Measurements from ENCODE around the gene ZNF785. TPM values are rescaled to one million over a fixed set of nuclear protein-coding genes. Genes with fewer than 3 reads are reported as not detected.

The ZNF785 gene
- total and polyA plus RNA-seq, 7 experiments from 2014 or later: 2.6 to 37.1 (median 15.6) TPM

GRCh38 chr16:30581457-30581856 lies 4.0 kb downstream of the ZNF785 start:
- Histone ChIP-seq H3K4me1 (ENCODE audit: control insufficient read depth in 2 of 2, insufficient read depth in 2 of 2, low read length in 2 of 2) (peaks cover 7 to 12% of the 10 kb centered on the region in 2 donors), H3K4me3 (ENCODE audit: low read length) (no peak overlapping the region), H3K9me3 (ENCODE audit: control insufficient read depth in 2 of 3, low read length in 3 of 3) (no peaks in the 10 kb centered on the region), H3K27ac (ENCODE audit: low read depth, low read length) (no peak overlapping the region), H3K27me3 (ENCODE audit: control insufficient read depth in 2 of 2, insufficient read depth in 2 of 2, low read length in 2 of 2) (no peaks in the 10 kb centered on the region), H3K36me3 (ENCODE audit: control insufficient read depth in 2 of 3, insufficient read depth in 3 of 3, low read length in 3 of 3) (peaks cover 0 to 29% (median 0%) of the 10 kb centered on the region in 3 experiments)
- Mint-ChIP-seq H3K9me3 (no peaks in the 10 kb centered on the region), H3K36me3 (peaks cover 0 to 15% (median 0%) of the 10 kb centered on the region in 5 donors), H3K27ac (no peak overlapping the region), H3K27me3 (peaks cover 0 to 2% (median 0%) of the 10 kb centered on the region in 5 donors), H3K4me3 (no peak overlapping the region), H3K4me1 (peaks cover 6 to 33% (median 26%) of the 10 kb centered on the region in 7 donors)
- ChIA-PET CTCF (interaction anchor here (1.2 kb wide), 1 partner anchor 10 kb away, joined by 3 read pairs; the partner anchor contains the start of gene ZNF688), POLR2A (interaction anchor here (1.9 kb wide), 1 partner anchor 9 kb away, joined by 5 read pairs; the partner anchor contains the start of gene ZNF688)
- intact Hi-C loops (cut with micrococcal nuclease): no loop called here
- ATAC-seq: no peak
- no peak for DNase-seq

- H3K36me3 ChIP-seq (ENCODE audit: control insufficient read depth in 2 of 3, insufficient read depth in 3 of 3, low read length in 3 of 3): peaks cover 0 to 8% (median 0%) of the 10 kb centered on the region in 3 experiments
- peaks cover 9 to 15% of the 10 kb centered on the region in 2 donors for H3K4me1 ChIP-seq (ENCODE audit: control insufficient read depth in 2 of 2, insufficient read depth in 2 of 2, low read length in 2 of 2)
- H3K36me3 Mint-ChIP-seq: peaks cover 0 to 8% (median 0%) of the 10 kb centered on the region in 5 donors
- CTCF ChIA-PET: interaction anchor here (1.1 kb wide), 1 partner anchor 18 kb away, joined by 3 read pairs; no protein-coding TSS in a partner anchor
- no peak overlapping the region for H3K4me3 ChIP-seq (ENCODE audit: low read length)
- intact Hi-C loops (cut with micrococcal nuclease): no loop called here
- H3K27me3 Mint-ChIP-seq: no peaks in the 10 kb centered on the region
- no peak overlapping the region for H3K27ac ChIP-seq (ENCODE audit: low read depth, low read length)
- peaks cover 6 to 31% (median 22%) of the 10 kb centered on the region in 7 donors for H3K4me1 Mint-ChIP-seq
- no peaks in the 10 kb centered on the region for H3K27me3 ChIP-seq (ENCODE audit: control insufficient read depth in 2 of 2, insufficient read depth in 2 of 2, low read length in 2 of 2)
- H3K9me3 ChIP-seq (ENCODE audit: control insufficient read depth in 2 of 3, low read length in 3 of 3): no peaks in the 10 kb centered on the region
- ATAC-seq: no peak
- DNase-seq: no peak
- H3K4me3 Mint-ChIP-seq: peak overlapping the region in 2 of 10 donors; percentile 4 to 14
- peak overlapping the region in 3 of 9 donors; percentile 19 to 37 (median 24) for H3K27ac Mint-ChIP-seq
- POLR2A ChIA-PET: interaction anchor here (1.0 kb wide), 1 partner anchor 24 kb away, joined by 4 read pairs; no protein-coding TSS in a partner anchor
- H3K9me3 Mint-ChIP-seq: no peaks in the 10 kb centered on the region
Observed at GRCh38 chr16:30574678-30575077, 10.8 kb downstream of the ZNF785 start.

- POLR2A ChIA-PET: interaction anchor here (0.6 to 3.7 kb wide), 38 partner anchors 10 to 622 kb away, joined by 3 to 149 read pairs (median 4); partner anchors contain the start of genes CORO1A, DCTPP1, FBRS and PRR14
- Mint-ChIP-seq H3K27ac (peak within 1 kb of the TSS; percentile 92 to 98 (median 95)), H3K4me1 (peaks cover 20 to 54% (median 42%) of the 10 kb centered on the region in 7 donors), H3K9me3 (no peaks in the 10 kb centered on the region), H3K4me3 (peak within 1 kb of the TSS; percentile 87 to 98 (median 90)), H3K27me3 (no peaks in the 10 kb centered on the region), H3K36me3 (peaks cover 0 to 9% (median 0%) of the 10 kb centered on the region in 5 donors)
- Histone ChIP-seq H3K36me3 (ENCODE audit: control insufficient read depth in 2 of 3, insufficient read depth in 3 of 3, low read length in 3 of 3) (no peaks in the 10 kb centered on the region), H3K4me3 (ENCODE audit: low read length) (peak within 1 kb of the TSS; percentile 88), H3K4me1 (ENCODE audit: control insufficient read depth in 2 of 2, insufficient read depth in 2 of 2, low read length in 2 of 2) (peaks cover 36 to 38% of the 10 kb centered on the region in 2 donors), H3K27ac (ENCODE audit: low read depth, low read length) (peak within 1 kb of the TSS; percentile 94), H3K9me3 (ENCODE audit: control insufficient read depth in 2 of 3, low read length in 3 of 3) (no peaks in the 10 kb centered on the region), H3K27me3 (ENCODE audit: control insufficient read depth in 2 of 2, insufficient read depth in 2 of 2, low read length in 2 of 2) (no peaks in the 10 kb centered on the region)
- CTCF ChIA-PET: interaction anchor here (0.8 to 2.1 kb wide), 7 partner anchors 10 to 142 kb away, joined by 3 to 11 read pairs (median 5); partner anchors contain the start of genes DCTPP1 and ZNF764
- intact Hi-C loops (cut with micrococcal nuclease): loop anchor here (1.0 to 2.0 kb wide), 13 partner anchors 13 to 386 kb away; partner anchors contain the start of genes DCTPP1 (in 2 of the 2), FBRS (in 2 of the 2), PRR14 (in 2 of the 2) and ZNF768 (in 2 of the 2)
- DNase-seq (peak; percentile 74 to 99 (median 97)), ATAC-seq (peak; percentile 89)
Observed at GRCh38 chr16:30571445-30572322, 13.8 kb downstream of the ZNF785 start, which contains the start of gene ZNF688. ZNF688 (minus strand) TSS chr16:30571714; CDS start chr16:30571629, 85 bp downstream.

- Histone ChIP-seq H3K27ac (ENCODE audit: low read depth, low read length) (peak overlapping the region; percentile 94), H3K4me3 (ENCODE audit: low read length) (peak overlapping the region; percentile 88), H3K9me3 (ENCODE audit: control insufficient read depth in 2 of 3, low read length in 3 of 3) (no peaks in the 10 kb centered on the region), H3K4me1 (ENCODE audit: control insufficient read depth in 2 of 2, insufficient read depth in 2 of 2, low read length in 2 of 2) (peaks cover 36 to 38% of the 10 kb centered on the region in 2 donors), H3K36me3 (ENCODE audit: control insufficient read depth in 2 of 3, insufficient read depth in 3 of 3, low read length in 3 of 3) (no peaks in the 10 kb centered on the region), H3K27me3 (ENCODE audit: control insufficient read depth in 2 of 2, insufficient read depth in 2 of 2, low read length in 2 of 2) (no peaks in the 10 kb centered on the region)
- peaks cover 20 to 62% (median 50%) of the 10 kb centered on the region in 7 donors for H3K4me1 Mint-ChIP-seq
- H3K36me3 Mint-ChIP-seq: peaks cover 0 to 8% (median 0%) of the 10 kb centered on the region in 5 donors
- peak overlapping the region; percentile 83 to 96 (median 88) for H3K4me3 Mint-ChIP-seq
- CTCF ChIA-PET: interaction anchor here (0.6 to 2.1 kb wide), 6 partner anchors 11 to 58 kb away, joined by 3 to 11 read pairs (median 6); partner anchors contain the start of gene ZNF764
- peak overlapping the region; percentile 54 to 97 (median 92) for H3K27ac Mint-ChIP-seq
- ATAC-seq: no peak
- intact Hi-C loops (cut with micrococcal nuclease): loop anchor here in 1 of 2 donors (1.0 to 2.0 kb wide), 2 partner anchors 13 to 44 kb away; partner anchors contain the start of genes ZNF764 and ZNF768
- peak in 1 of 9 donors; percentile 33 for DNase-seq
- POLR2A ChIA-PET: interaction anchor here (0.7 to 3.7 kb wide), 26 partner anchors 11 to 503 kb away, joined by 3 to 149 read pairs (median 5); partner anchors contain the start of genes DCTPP1, FBRS, PRR14 and SEPTIN1
- peaks cover 0 to 2% (median 0%) of the 10 kb centered on the region in 11 donors for H3K9me3 Mint-ChIP-seq
- no peaks in the 10 kb centered on the region for H3K27me3 Mint-ChIP-seq
Observed at GRCh38 chr16:30570636-30571444, 14.7 kb downstream of the ZNF785 start.

GRCh38 chr16:30569746-30570635 lies 15.5 kb downstream of the ZNF785 start:
- ChIA-PET CTCF (interaction anchor here (0.6 to 2.1 kb wide), 3 partner anchors 12 to 34 kb away, joined by 3 to 11 read pairs (median 8); partner anchors contain the start of gene ZNF764), POLR2A (interaction anchor here (0.7 to 3.7 kb wide), 11 partner anchors 11 to 483 kb away, joined by 3 to 149 read pairs (median 11); partner anchors contain the start of genes DCTPP1, FBRS, SEPTIN1 and ZNF747)
- Histone ChIP-seq H3K36me3 (ENCODE audit: control insufficient read depth in 2 of 3, insufficient read depth in 3 of 3, low read length in 3 of 3) (no peaks in the 10 kb centered on the region), H3K4me3 (ENCODE audit: low read length) (no peak overlapping the region), H3K27me3 (ENCODE audit: control insufficient read depth in 2 of 2, insufficient read depth in 2 of 2, low read length in 2 of 2) (no peaks in the 10 kb centered on the region), H3K27ac (ENCODE audit: low read depth, low read length) (no peak overlapping the region), H3K9me3 (ENCODE audit: control insufficient read depth in 2 of 3, low read length in 3 of 3) (no peaks in the 10 kb centered on the region), H3K4me1 (ENCODE audit: control insufficient read depth in 2 of 2, insufficient read depth in 2 of 2, low read length in 2 of 2) (peaks cover 36 to 38% of the 10 kb centered on the region in 2 donors)
- Mint-ChIP-seq H3K27me3 (no peaks in the 10 kb centered on the region), H3K9me3 (peaks cover 0 to 2% (median 0%) of the 10 kb centered on the region in 11 donors), H3K4me1 (peaks cover 20 to 68% (median 49%) of the 10 kb centered on the region in 7 donors), H3K36me3 (peaks cover 0 to 7% (median 0%) of the 10 kb centered on the region in 5 donors), H3K27ac (peak overlapping the region; percentile 25 to 99 (median 91)), H3K4me3 (peak overlapping the region in 9 of 10 donors; percentile 37 to 96 (median 87))
- DNase-seq (no peak), ATAC-seq (no peak)
- intact Hi-C loops (cut with micrococcal nuclease): loop anchor here in 1 of 2 donors (2.0 kb wide), 1 partner anchor 43 kb away; the partner anchor contains the start of gene ZNF768
